ENCODE data around the gene CBLIF.

DNA sequence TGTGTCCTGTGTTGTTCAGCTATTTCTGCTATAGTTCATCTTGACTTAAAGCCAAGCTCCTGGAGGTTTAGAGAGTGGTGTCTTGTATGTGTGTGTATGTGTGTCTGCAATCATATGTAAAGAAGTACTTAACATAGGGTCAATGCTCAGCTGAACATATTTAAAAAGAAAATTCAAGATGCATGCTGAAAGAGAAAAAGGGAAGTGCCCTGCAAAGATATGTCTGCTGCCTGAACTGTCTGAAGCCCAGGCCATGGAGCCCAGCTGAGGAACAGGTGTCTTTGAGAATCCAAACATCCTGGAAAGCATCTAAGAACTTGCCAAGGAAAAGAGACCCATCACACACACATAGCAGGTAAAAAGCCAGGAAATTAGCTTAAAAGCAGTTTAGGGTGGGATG is 14.4 kb upstream of the CBLIF start:
- TF ChIP-seq, protein P1, sequence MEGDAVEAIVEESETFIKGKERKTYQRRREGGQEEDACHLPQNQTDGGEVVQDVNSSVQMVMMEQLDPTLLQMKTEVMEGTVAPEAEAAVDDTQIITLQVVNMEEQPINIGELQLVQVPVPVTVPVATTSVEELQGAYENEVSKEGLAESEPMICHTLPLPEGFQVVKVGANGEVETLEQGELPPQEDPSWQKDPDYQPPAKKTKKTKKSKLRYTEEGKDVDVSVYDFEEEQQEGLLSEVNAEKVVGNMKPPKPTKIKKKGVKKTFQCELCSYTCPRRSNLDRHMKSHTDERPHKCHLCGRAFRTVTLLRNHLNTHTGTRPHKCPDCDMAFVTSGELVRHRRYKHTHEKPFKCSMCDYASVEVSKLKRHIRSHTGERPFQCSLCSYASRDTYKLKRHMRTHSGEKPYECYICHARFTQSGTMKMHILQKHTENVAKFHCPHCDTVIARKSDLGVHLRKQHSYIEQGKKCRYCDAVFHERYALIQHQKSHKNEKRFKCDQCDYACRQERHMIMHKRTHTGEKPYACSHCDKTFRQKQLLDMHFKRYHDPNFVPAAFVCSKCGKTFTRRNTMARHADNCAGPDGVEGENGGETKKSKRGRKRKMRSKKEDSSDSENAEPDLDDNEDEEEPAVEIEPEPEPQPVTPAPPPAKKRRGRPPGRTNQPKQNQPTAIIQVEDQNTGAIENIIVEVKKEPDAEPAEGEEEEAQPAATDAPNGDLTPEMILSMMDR (IDR thresholded peaks at IDR 0.05; ENCODE audit: borderline replicate concordance, extremely low read depth, low read length, poor library complexity, severe bottlenecking): no peak
- TF ChIP-seq EZH2 (IDR thresholded peaks at IDR 0.05; ENCODE audit: borderline replicate concordance, low read depth, low read length, severe bottlenecking): no peak

All from DND-41 (cell line).